ENCODE results near the gene SLC17A1. TPM values are rescaled to one million over a fixed set of nuclear protein-coding genes. Genes with fewer than 3 reads are reported as not detected.

Gene SLC17A1
- total RNA-seq, 1 donor, result not detected

DNA sequence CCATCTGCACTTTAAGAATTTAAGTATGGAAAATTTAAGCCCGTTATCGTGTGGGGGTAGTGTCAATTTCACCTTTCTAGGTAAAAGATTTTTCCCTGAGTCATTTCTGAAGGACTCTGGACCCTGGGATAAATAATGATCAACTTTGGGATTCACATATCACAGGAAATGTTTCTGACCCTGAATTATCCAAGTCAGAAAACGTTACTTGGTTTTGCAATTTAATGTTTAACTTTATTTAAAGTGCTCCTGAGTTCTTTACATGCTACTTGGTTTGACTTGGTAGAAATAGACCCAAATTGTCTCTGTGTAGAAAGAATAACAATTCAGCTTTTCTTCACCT lies 43.7 kb upstream of the SLC17A1 start:
- Histone ChIP-seq H3K4me1 (ENCODE audit: insufficient read depth, low read length) (no peaks in the 10 kb centered on the region), H3K9me3 (ENCODE audit: low read depth, low read length) (no peaks in the 10 kb centered on the region), H3K27ac (ENCODE audit: low read depth, low read length) (no peak overlapping the region), H3K36me3 (ENCODE audit: insufficient read depth, low read length) (no peaks in the 10 kb centered on the region), H4K20me1 (ENCODE audit: insufficient read depth, low read length) (no peaks in the 10 kb centered on the region), H3K4me3 (ENCODE audit: insufficient read depth, low read length) (no peak overlapping the region), H2AFZ (ENCODE audit: low read length) (no peak overlapping the region), H3K4me2 (ENCODE audit: insufficient read depth, low read length) (no peak overlapping the region), H3K79me2 (ENCODE audit: insufficient read depth, low read length) (no peaks in the 10 kb centered on the region), H3K27me3 (ENCODE audit: insufficient read depth, low read length) (no peaks in the 10 kb centered on the region)
- TF ChIP-seq, protein P1, sequence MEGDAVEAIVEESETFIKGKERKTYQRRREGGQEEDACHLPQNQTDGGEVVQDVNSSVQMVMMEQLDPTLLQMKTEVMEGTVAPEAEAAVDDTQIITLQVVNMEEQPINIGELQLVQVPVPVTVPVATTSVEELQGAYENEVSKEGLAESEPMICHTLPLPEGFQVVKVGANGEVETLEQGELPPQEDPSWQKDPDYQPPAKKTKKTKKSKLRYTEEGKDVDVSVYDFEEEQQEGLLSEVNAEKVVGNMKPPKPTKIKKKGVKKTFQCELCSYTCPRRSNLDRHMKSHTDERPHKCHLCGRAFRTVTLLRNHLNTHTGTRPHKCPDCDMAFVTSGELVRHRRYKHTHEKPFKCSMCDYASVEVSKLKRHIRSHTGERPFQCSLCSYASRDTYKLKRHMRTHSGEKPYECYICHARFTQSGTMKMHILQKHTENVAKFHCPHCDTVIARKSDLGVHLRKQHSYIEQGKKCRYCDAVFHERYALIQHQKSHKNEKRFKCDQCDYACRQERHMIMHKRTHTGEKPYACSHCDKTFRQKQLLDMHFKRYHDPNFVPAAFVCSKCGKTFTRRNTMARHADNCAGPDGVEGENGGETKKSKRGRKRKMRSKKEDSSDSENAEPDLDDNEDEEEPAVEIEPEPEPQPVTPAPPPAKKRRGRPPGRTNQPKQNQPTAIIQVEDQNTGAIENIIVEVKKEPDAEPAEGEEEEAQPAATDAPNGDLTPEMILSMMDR (IDR thresholded peaks at IDR 0.05; ENCODE audit: extremely low read depth, low read depth, low read length), result no peak
- no peak for DNase-seq (ENCODE audit: insufficient read length, low spot score, missing footprints)

DNA sequence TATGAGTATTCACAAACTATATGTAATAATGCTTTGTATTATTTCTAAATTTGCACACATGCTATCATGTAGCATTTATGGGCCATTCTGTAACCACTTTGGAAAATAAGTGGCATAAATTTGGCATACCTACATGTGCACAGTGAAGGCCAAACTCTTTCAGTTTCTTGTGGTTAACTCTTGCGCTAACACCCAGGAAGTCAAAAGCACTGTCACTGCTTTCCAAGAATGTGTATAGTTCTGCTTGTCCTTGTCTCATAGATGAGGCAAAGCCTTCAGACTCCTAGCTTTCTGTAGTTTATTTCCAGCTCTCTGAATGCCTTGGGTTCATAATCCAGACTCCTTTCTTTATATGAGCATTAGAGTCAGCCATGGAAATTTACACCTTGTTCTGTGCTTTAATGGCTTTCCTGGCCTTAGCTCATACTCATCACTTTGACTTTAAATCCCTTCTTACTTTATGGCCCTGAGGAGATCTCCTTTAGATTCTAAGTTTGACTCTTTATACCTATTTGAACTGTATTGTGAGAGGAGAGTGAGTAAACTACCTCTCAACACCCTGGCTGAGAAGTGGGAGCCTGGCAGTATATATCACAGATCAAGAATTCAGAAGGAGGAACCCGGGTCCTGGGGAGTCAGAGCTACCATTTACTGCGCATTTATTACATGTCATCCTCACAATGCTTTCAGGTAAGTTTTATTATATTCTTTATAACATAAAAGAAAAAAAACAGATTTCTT lies 43.1 kb upstream of the SLC17A1 start:
- Histone ChIP-seq H3K4me2 (ENCODE audit: insufficient read depth, low read length) (no peak overlapping the region), H4K20me1 (ENCODE audit: insufficient read depth, low read length) (no peaks in the 10 kb centered on the region), H2AFZ (ENCODE audit: low read length) (no peak overlapping the region), H3K4me3 (ENCODE audit: insufficient read depth, low read length) (no peak overlapping the region), H3K36me3 (ENCODE audit: insufficient read depth, low read length) (no peaks in the 10 kb centered on the region), H3K9me3 (ENCODE audit: low read depth, low read length) (no peaks in the 10 kb centered on the region), H3K79me2 (ENCODE audit: insufficient read depth, low read length) (no peaks in the 10 kb centered on the region), H3K27me3 (ENCODE audit: insufficient read depth, low read length) (no peaks in the 10 kb centered on the region), H3K4me1 (ENCODE audit: insufficient read depth, low read length) (no peaks in the 10 kb centered on the region), H3K27ac (ENCODE audit: low read depth, low read length) (no peak overlapping the region)
- no peak for DNase-seq (ENCODE audit: insufficient read length, low spot score, missing footprints)
- TF ChIP-seq, protein P1 (IDR thresholded peaks at IDR 0.05; ENCODE audit: extremely low read depth, low read depth, low read length), result no peak

DNA sequence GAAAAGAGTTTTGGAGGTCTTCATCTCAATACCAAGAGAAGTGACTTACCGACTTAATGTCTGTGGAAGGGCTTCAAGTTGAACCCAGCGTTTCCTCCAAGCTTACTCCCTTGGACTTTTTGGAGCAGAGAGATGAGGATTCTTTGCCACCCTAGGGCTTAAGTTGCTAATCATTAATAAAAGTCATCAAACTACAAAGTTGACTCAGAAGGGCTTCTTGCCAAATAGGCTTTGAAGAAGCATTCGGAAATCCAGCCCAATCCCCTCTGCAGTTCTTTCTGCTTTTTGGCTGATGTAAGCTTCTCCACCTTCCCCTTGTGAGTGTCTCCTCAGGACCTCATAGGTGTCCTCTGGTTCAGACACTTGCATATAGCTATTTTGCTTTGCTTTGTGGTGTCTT lies 42.3 kb upstream of the SLC17A1 start, which contains the start of gene SLC17A3:
Gene SLC17A3, minus strand, starts transcription at position 126 of the 400 bp plus-strand sequence. CDS start 5,856 bp downstream, outside the sequence.
- Histone ChIP-seq H4K20me1 (ENCODE audit: insufficient read depth, low read length) (no peaks in the 10 kb centered on the region), H3K36me3 (ENCODE audit: insufficient read depth, low read length) (no peaks in the 10 kb centered on the region), H3K9me3 (ENCODE audit: low read depth, low read length) (no peaks in the 10 kb centered on the region), H3K27ac (ENCODE audit: low read depth, low read length) (no peak within 1 kb of the TSS), H2AFZ (ENCODE audit: low read length) (no peak within 1 kb of the TSS), H3K4me1 (ENCODE audit: insufficient read depth, low read length) (no peaks in the 10 kb centered on the region), H3K27me3 (ENCODE audit: insufficient read depth, low read length) (no peaks in the 10 kb centered on the region), H3K79me2 (ENCODE audit: insufficient read depth, low read length) (no peaks in the 10 kb centered on the region), H3K4me3 (ENCODE audit: insufficient read depth, low read length) (no peak within 1 kb of the TSS), H3K4me2 (ENCODE audit: insufficient read depth, low read length) (no peak within 1 kb of the TSS)
- DNase-seq (ENCODE audit: insufficient read length, low spot score, missing footprints), result no peak
- TF ChIP-seq, protein P1 (IDR thresholded peaks at IDR 0.05; ENCODE audit: extremely low read depth, low read depth, low read length), result no peak

DNA sequence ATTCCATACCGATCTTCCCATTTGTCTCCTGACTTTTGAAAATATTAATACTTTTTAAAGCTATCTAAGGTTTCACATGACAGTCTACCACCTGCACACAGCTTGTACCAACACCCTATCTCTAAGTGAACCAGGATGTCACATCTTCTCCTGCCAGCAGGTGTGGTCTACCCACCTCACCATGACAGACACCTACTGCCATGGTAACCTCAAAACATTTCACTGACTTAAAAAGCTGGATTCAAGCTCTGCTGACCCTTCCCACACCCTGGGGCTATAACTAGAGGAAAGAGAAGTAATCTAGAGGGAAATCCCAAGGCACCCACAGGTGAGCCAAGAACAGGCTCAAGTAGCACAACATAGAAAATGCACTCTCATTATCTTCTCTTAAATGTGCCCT lies 41.0 kb upstream of the SLC17A1 start:
- Histone ChIP-seq H3K4me2 (ENCODE audit: insufficient read depth, low read length) (no peak overlapping the region), H3K27me3 (ENCODE audit: insufficient read depth, low read length) (no peaks in the 10 kb centered on the region), H3K27ac (ENCODE audit: low read depth, low read length) (no peak overlapping the region), H3K4me1 (ENCODE audit: insufficient read depth, low read length) (no peaks in the 10 kb centered on the region), H4K20me1 (ENCODE audit: insufficient read depth, low read length) (no peaks in the 10 kb centered on the region), H2AFZ (ENCODE audit: low read length) (no peak overlapping the region), H3K9me3 (ENCODE audit: low read depth, low read length) (no peaks in the 10 kb centered on the region), H3K4me3 (ENCODE audit: insufficient read depth, low read length) (no peak overlapping the region), H3K79me2 (ENCODE audit: insufficient read depth, low read length) (no peaks in the 10 kb centered on the region), H3K36me3 (ENCODE audit: insufficient read depth, low read length) (no peaks in the 10 kb centered on the region)
- TF ChIP-seq, protein P1 (IDR thresholded peaks at IDR 0.05; ENCODE audit: extremely low read depth, low read depth, low read length), result no peak
- peak; percentile 9 for DNase-seq (ENCODE audit: insufficient read length, low spot score, missing footprints)
